ENCODE results near the gene SND1. TPM values are rescaled to one million over a fixed set of nuclear protein-coding genes. Genes with fewer than 3 reads are reported as not detected.

The SND1 gene
- total and polyA plus RNA-seq, 2 donors (not counting 3 experiments of a cell fraction or from before 2014, with no cell fraction given) = 116 to 249 TPM

DNA sequence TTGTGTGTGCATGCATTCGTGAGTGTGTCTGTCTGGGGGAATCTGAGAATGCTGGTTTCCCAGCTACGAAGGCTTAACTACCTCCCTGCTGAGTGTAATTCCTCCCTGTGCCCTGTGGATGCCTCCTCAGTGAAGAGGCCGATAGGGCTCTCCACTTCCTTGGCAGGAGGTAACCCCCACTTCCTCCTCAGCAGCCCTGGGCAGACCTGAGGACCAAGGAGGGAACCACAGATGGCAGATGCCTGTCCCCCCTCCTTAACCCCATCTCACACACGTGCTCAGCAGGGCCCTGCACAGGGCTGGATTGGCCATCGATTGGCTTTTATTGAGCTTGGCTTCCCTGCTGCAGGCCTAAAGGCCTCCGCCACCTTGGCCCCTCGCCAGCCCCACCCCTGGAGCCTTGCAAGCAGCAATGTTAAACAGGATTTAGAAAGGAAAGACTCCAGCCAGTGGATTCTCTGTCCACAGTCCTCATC lies 424.8 kb downstream of the SND1 start:
- Histone ChIP-seq H3K36me3 (ENCODE audit: control insufficient read depth in 2 of 2, extremely low read depth in 1 of 2, insufficient read depth in 2 of 2, low read length in 2 of 2) (peaks cover 3 to 18% of the 10 kb centered on the region in 2 experiments), H3K79me2 (ENCODE audit: control insufficient read depth, insufficient read depth, low read length) (no peaks in the 10 kb centered on the region), H3K4me2 (ENCODE audit: insufficient read depth, low read length) (no peak overlapping the region), H3K4me1 (ENCODE audit: control insufficient read depth, extremely low read depth, insufficient read depth, low read length) (peaks cover 18% of the 10 kb centered on the region), H3K27ac (ENCODE audit: insufficient read depth, low read depth, low read length) (no peak overlapping the region), H3K9me3 (replicated peaks; ENCODE audit: control insufficient read depth, insufficient read depth, low read length) (no peaks in the 10 kb centered on the region), H3K9ac (replicated peaks; ENCODE audit: extremely low read depth, insufficient read depth, low read length) (no peak overlapping the region), H3K4me3 (replicated peaks in 1 of 3; ENCODE audit: insufficient read depth in 1 of 3, low read depth in 1 of 3, low read length in 3 of 3) (no peak overlapping the region), H3K27me3 (ENCODE audit: control insufficient read depth in 2 of 2, insufficient read depth in 2 of 2, low read length in 2 of 2) (no peaks in the 10 kb centered on the region), H4K20me1 (replicated peaks; ENCODE audit: control insufficient read depth, extremely low read depth, insufficient read depth, low read length) (no peaks in the 10 kb centered on the region), H3K9me1 (replicated peaks; ENCODE audit: control insufficient read depth, extremely low read depth, insufficient read depth, low read length) (no peaks in the 10 kb centered on the region), H2AFZ (ENCODE audit: low read depth, low read length) (no peak overlapping the region)
- intact Hi-C loops (cut with micrococcal nuclease) (no loop called here), dilution Hi-C loops (cut with MboI; ENCODE audit: extremely low pct_ligation_motif_present, low sequenced_read_pairs) (no loop called here)
- TF ChIP-seq GATA2 (IDR thresholded peaks at IDR 0.05; ENCODE audit: insufficient read depth, insufficient read length, low read depth, low read length) = no peak
- TF ChIP-seq MYC (IDR thresholded peaks at IDR 0.05; ENCODE audit: low read depth, low read length) = no peak
- TF ChIP-seq POLR2A (IDR thresholded peaks at IDR 0.05; ENCODE audit: low read depth, low read length) = no peak
- no peak for TF ChIP-seq JUN (IDR thresholded peaks at IDR 0.05; ENCODE audit: borderline replicate concordance, insufficient read depth, insufficient read length, low read depth)
- TF ChIP-seq FOS (IDR thresholded peaks at IDR 0.05; ENCODE audit: borderline replicate concordance, insufficient read depth, low read length) = no peak
- TF ChIP-seq, protein P1, sequence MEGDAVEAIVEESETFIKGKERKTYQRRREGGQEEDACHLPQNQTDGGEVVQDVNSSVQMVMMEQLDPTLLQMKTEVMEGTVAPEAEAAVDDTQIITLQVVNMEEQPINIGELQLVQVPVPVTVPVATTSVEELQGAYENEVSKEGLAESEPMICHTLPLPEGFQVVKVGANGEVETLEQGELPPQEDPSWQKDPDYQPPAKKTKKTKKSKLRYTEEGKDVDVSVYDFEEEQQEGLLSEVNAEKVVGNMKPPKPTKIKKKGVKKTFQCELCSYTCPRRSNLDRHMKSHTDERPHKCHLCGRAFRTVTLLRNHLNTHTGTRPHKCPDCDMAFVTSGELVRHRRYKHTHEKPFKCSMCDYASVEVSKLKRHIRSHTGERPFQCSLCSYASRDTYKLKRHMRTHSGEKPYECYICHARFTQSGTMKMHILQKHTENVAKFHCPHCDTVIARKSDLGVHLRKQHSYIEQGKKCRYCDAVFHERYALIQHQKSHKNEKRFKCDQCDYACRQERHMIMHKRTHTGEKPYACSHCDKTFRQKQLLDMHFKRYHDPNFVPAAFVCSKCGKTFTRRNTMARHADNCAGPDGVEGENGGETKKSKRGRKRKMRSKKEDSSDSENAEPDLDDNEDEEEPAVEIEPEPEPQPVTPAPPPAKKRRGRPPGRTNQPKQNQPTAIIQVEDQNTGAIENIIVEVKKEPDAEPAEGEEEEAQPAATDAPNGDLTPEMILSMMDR (IDR thresholded peaks at IDR 0.05; ENCODE audit: extremely low read depth in 1 of 2, insufficient read depth in 1 of 2, low read depth in 1 of 2, low read length in 2 of 2) = no peak
- TF ChIP-seq, protein P2, sequence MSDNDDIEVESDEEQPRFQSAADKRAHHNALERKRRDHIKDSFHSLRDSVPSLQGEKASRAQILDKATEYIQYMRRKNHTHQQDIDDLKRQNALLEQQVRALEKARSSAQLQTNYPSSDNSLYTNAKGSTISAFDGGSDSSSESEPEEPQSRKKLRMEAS (IDR thresholded peaks at IDR 0.05; ENCODE audit: insufficient read depth, insufficient read length) = no peak
- no peak for TF ChIP-seq EZH2 (IDR thresholded peaks at IDR 0.05; ENCODE audit: borderline replicate concordance, low read depth, low read length, severe bottlenecking)
- no peak for TF ChIP-seq POLR2AphosphoS5 (IDR thresholded peaks at IDR 0.05; ENCODE audit: insufficient read depth, low read depth, low read length)
- DNase-seq (ENCODE audit: low read depth, low spot score) = no peak
- ChIA-PET CTCF (interaction anchor here (1.0 to 2.6 kb wide), 4 partner anchors 8 to 369 kb away, joined by 3 to 10 read pairs (median 6); no protein-coding TSS in a partner anchor), POLR2A (no interaction called here)
- BruUV-seq (replicated peaks) = no TSS peak
- peak; percentile 26 for FAIRE-seq

Measured in endothelial cell of umbilical vein (primary cell).